Adrenal gland (tissue), 12 donors: ENCODE results near the gene ACTN1. TPM values are rescaled to one million over a fixed set of nuclear protein-coding genes. Genes with fewer than 3 reads are reported as not detected.

Experiments
- DNase-seq, 7 donors: peaks; one replicate each; pipeline ENCODE4 v3.0.0-alpha.2; 2019 to 2020
- H3K27ac ChIP-seq, 5 donors: fragments of 200-600 bp; sonication (generic) in 4 of 5; 1 replicate in 3 of 5; 2 replicates in 2 of 5; pipeline versions ENCODE4 v1.5.1 to v1.8.0; 2016 to 2020; ENCODE audit warnings: mild to moderate bottlenecking in 1 of 5
- H3K27me3 ChIP-seq: fragments of 200-600 bp; 2 replicates; pipeline ENCODE4 v1.8.0; 2021
- H3K36me3 ChIP-seq, 2 donors: fragments of 200-600 bp; replicated peaks in 1 of 2; 1 replicate in 1 of 2; 2 replicates in 1 of 2; pipeline versions ENCODE4 v1.5.1 to v1.8.0; 2018 to 2022
- H3K4me1 ChIP-seq, 2 donors: fragments of 200-600 bp; replicated peaks in 1 of 2; 1 replicate in 1 of 2; 2 replicates in 1 of 2; pipeline versions ENCODE4 v1.5.1 to v1.8.0; 2018 to 2021
- H3K4me3 ChIP-seq, 4 donors: fragments of 200-600 bp; sonication (generic) in 3 of 4; one replicate each; pipeline ENCODE4 v1.5.1; 2016 to 2018
- H3K9me3 ChIP-seq, 3 donors: fragments of 200-600 bp; sonication (generic) in 1 of 3; replicated peaks in 1 of 3; 1 replicate in 2 of 3; 2 replicates in 1 of 3; pipeline versions ENCODE4 v1.5.1 to v1.8.0; 2016 to 2021
- POLR2A ChIP-seq, 2 donors: fragments of 450-650 bp; IDR thresholded peaks; one replicate each; pipeline ENCODE4 v1.6.1; 2017; ENCODE audit warnings: antibody characterized with exemption in 2 of 2, mild to moderate bottlenecking in 2 of 2, moderate library complexity in 1 of 2
- WGBS, 4 donors: extraction: QIAGEN DNeasy Blood & Tissue Kit in 2 of 4; methylation state at CpG; one replicate each; pipeline versions ENCODE4 v1.1.5 to v1.1.7; 2013 to 2017; 5-methylcytosine and 5-hydroxymethylcytosine counted together
- intact Hi-C, 2 donors: fragments of 100-400 bp; cut with DNase I; formaldehyde crosslinking; loops; one replicate each; pipeline versions ENCODE4 v1.14.1 to v1.15.0; 2022 to 2023
- polyA plus RNA-seq, 3 donors: library from polyadenylated mRNA; stranded (reverse); fragments of 200-250 nt in 2 of 3; fragments of 350-450 nt in 1 of 3; fragmentation: Illumina TruSeq in 1 of 3; extraction: RNeasy Lipid Tissue Mini Kit (QIAGEN cat#74804) in 1 of 3; gene quantifications; one replicate each; pipeline ENCODE4 v1.2.3, GENCODE V29; 2013 to 2014
- total RNA-seq, 9 donors: library from RNA; depleted of rRNA in 4 of 9; stranded (reverse); fragments of >200 nt in 4 of 9; fragments of 120-200 nt in 1 of 9; fragmentation: NEBNext Ultra II Directional in 1 of 9; extraction: Animal tissue kit (Norgen Biotek cat#: 25700) in 1 of 9; gene quantifications; one replicate each; pipeline versions ENCODE4 v1.1.0 to v1.2.4, GENCODE V29; 2013 to 2023
- TF ChIP-seq, protein P1 (sequence below), 6 experiments: fragments of 450-650 bp in 4 of 6; fragments of 200-600 bp in 2 of 6; sonication (generic) in 1 of 6; IDR thresholded peaks; 1 replicate in 5 of 6; 2 replicates in 1 of 6; pipeline versions ENCODE4 v1.5.1 to v1.8.0; 2016 to 2021; ENCODE audit warnings: antibody characterized with exemption in 6 of 6, mild to moderate bottlenecking in 2 of 6, moderate library complexity in 1 of 6
- donor health status: healthy with polysubstance abuse.
- donor health status: Bipolar disorder and iron deficiency.
- donor health status: DM: yes; HTN: yes; CAD: no.
- donor health status: DM: no; HTN: no; CAD: no.
- donor health status: DM: no; HTN: no; CAD: no.
- donor health status: DM: yes; HTN: yes; CAD: no.

ACTN1 gene
- total and polyA plus RNA-seq, 12 donors = 11.6 to 180 (median 74.3) TPM

DNA sequence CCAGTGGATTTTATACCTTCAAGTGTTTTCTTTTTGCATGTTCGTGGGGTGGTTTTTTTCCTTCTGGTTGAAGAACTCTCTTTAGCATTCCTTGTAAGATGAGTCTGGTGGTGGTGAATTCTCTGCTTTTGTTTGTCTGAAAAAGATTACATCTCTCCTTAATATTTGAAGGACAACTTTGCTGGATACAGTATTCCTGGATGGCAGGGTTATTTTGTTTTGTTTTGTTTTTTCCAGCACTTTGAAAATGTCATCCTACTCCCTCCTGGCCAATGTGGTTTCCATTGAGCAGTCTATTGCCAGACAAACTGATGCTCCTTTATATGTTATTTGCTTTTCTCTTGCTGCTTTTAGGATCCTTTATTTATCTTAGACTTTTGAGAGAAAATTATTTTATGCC, 143.0 kb downstream of the ACTN1 start:
- intact Hi-C loops = no loop called here
- Histone ChIP-seq H3K36me3 (no peaks in the 10 kb centered on the region), H3K27me3 (no peaks in the 10 kb centered on the region), H3K4me3 (no peak overlapping the region), H3K9me3 (peaks cover 0 to 7% (median 0%) of the 10 kb centered on the region in 3 donors), H3K4me1 (no peaks in the 10 kb centered on the region), H3K27ac (no peak overlapping the region)
- no peak for DNase-seq
- 33 to 89% (median 86%) methylated on average over 1 of the region's 1 CpG for WGBS, 4 donors
- TF ChIP-seq, protein P1, sequence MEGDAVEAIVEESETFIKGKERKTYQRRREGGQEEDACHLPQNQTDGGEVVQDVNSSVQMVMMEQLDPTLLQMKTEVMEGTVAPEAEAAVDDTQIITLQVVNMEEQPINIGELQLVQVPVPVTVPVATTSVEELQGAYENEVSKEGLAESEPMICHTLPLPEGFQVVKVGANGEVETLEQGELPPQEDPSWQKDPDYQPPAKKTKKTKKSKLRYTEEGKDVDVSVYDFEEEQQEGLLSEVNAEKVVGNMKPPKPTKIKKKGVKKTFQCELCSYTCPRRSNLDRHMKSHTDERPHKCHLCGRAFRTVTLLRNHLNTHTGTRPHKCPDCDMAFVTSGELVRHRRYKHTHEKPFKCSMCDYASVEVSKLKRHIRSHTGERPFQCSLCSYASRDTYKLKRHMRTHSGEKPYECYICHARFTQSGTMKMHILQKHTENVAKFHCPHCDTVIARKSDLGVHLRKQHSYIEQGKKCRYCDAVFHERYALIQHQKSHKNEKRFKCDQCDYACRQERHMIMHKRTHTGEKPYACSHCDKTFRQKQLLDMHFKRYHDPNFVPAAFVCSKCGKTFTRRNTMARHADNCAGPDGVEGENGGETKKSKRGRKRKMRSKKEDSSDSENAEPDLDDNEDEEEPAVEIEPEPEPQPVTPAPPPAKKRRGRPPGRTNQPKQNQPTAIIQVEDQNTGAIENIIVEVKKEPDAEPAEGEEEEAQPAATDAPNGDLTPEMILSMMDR (IDR thresholded peaks at IDR 0.05) = no peak
- TF ChIP-seq POLR2A (IDR thresholded peaks at IDR 0.05) = no peak

DNA sequence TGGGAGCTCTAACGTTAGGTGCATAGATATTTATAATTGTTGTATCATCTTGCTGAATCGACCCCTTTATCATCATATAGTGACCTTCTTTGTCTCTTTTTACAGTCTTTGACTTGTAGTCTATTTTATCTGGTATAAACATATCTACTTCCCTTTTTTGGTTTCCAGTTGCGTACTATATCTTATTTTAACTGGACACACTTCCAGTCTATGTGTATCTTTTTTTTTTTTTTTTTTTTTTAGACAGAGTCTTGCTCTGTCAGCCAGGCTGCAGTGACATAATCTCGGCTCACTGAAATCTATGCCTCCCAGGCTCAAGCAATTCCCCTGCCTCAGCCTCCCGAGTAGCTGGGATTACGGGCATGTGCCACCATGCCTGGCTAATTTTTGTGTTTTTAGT, 144.3 kb downstream of the ACTN1 start:
- intact Hi-C loops = no loop called here
- no peaks in the 10 kb centered on the region for H3K36me3 ChIP-seq
- no peak overlapping the region for H3K27ac ChIP-seq
- 58 to 72% (median 63%) methylated on average over 6 of the region's 6 CpGs for WGBS, 4 donors
- no peaks in the 10 kb centered on the region for H3K27me3 ChIP-seq
- TF ChIP-seq POLR2A (IDR thresholded peaks at IDR 0.05) = no peak
- TF ChIP-seq, protein P1 (IDR thresholded peaks at IDR 0.05) = no peak
- DNase-seq = no peak
- peaks cover 0 to 7% (median 0%) of the 10 kb centered on the region in 3 donors for H3K9me3 ChIP-seq
- no peak overlapping the region for H3K4me3 ChIP-seq
- H3K4me1 ChIP-seq = no peaks in the 10 kb centered on the region

DNA sequence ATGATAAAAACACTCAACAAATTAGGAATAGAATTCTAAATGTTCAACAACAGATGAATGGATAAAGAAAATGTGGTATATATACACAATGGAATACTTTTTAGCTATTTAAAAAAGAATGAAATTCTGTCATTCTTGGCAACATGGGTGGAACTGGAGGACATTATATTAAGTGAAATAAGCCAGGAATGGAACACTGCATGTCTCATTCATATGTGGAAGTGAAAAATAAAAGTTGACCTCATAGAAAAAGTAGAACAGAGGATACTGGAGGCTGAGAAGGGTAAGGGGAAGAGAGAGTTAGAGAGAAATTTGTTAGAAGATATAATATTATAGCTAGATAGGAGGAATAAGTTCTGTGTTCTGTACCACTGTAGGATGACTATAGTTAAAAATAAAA, 150.4 kb downstream of the ACTN1 start:
- intact Hi-C loops = loop anchor here in 1 of 2 donors (10.0 kb wide), 1 partner anchor 944 kb away; no protein-coding TSS in a partner anchor
- TF ChIP-seq POLR2A (IDR thresholded peaks at IDR 0.05) = no peak
- TF ChIP-seq, protein P1 (IDR thresholded peaks at IDR 0.05) = no peak
- no peak overlapping the region for H3K4me3 ChIP-seq
- no peak for DNase-seq
- H3K27me3 ChIP-seq = no peaks in the 10 kb centered on the region
- peaks cover 0 to 5% of the 10 kb centered on the region in 2 donors for H3K4me1 ChIP-seq
- H3K27ac ChIP-seq = no peak overlapping the region
- H3K36me3 ChIP-seq = no peaks in the 10 kb centered on the region
- H3K9me3 ChIP-seq = no peaks in the 10 kb centered on the region

DNA sequence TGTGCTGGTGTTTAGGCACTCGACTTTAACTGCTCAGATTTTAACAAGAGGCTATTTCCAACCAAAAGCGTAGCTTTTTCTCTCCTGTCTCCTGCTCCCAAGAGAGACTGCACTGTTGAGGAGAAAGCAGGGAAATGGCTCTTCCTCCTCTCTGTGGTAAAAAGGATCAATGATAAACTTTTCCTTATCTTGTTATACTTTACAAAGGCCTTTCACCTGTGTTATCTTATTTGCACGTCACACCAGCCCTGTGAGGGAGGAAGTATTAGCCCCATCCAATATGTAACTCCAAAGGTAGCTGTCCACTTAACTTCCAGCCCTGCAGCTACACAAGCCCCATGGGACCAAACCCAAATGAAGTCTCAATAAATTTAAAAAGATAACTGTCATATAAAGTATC, 153.4 kb downstream of the ACTN1 start:
- WGBS, 4 donors = 83 to 95% (median 86%) methylated on average over 3 of the region's 3 CpGs
- TF ChIP-seq, protein P1 (IDR thresholded peaks at IDR 0.05) = no peak
- TF ChIP-seq POLR2A (IDR thresholded peaks at IDR 0.05) = no peak
- Histone ChIP-seq H3K36me3 (no peaks in the 10 kb centered on the region), H3K4me1 (peaks cover 0 to 5% of the 10 kb centered on the region in 2 donors), H3K27me3 (no peaks in the 10 kb centered on the region), H3K4me3 (no peak overlapping the region), H3K27ac (no peak overlapping the region), H3K9me3 (no peaks in the 10 kb centered on the region)
- DNase-seq = no peak
- intact Hi-C loops = loop anchor here in 1 of 2 donors (10.0 kb wide), 1 partner anchor 941 kb away; no protein-coding TSS in a partner anchor
